H1 (cell line): ENCODE results near the gene MDFIC. TPM values are rescaled to one million over a fixed set of nuclear protein-coding genes. Genes with fewer than 3 reads are reported as not detected.

ENCODE experiments used
- BRCA1 ChIP-seq: IDR thresholded peaks from 2 replicates; pipeline ENCODE4 v1.6.1; 2012; ENCODE audit warnings: low read depth, low read length, improper control_type of control experiment
- CEBPB ChIP-seq: IDR thresholded peaks from 2 replicates; pipeline ENCODE4 v1.6.1; 2012; ENCODE audit warnings: low read depth, low read length
- HDAC2 ChIP-seq, 2 experiments: fragments of 300-600 bp in 1 of 2; sonication (generic) in 1 of 2; IDR thresholded peaks; 2 replicates each; pipeline ENCODE4 v1.6.1; 2011 to 2012; ENCODE audit warnings: low read depth in 2 of 2, low read length in 2 of 2, mild to moderate bottlenecking in 2 of 2, moderate library complexity in 2 of 2, borderline replicate concordance in 1 of 2, inconsistent platforms in 1 of 2
- JUND ChIP-seq: IDR thresholded peaks from 2 replicates; pipeline ENCODE4 v1.6.1; 2011; ENCODE audit warnings: mild to moderate bottlenecking, improper control_type of control experiment, low read length
- KDM1A ChIP-seq: fragments of 200-600, 300-600 bp; sonication (generic); IDR thresholded peaks from 2 replicates; pipeline ENCODE4 v1.7.1; 2016; ENCODE audit warnings: mild to moderate bottlenecking, low read length, borderline replicate concordance
- KDM5A ChIP-seq: fragments of 200-600 bp; IDR thresholded peaks from 2 replicates; pipeline ENCODE4 v1.7.1; 2012; ENCODE audit warnings: mild to moderate bottlenecking, low read length, inconsistent platforms, mixed read lengths
- RBBP5 ChIP-seq: IDR thresholded peaks from 2 replicates; pipeline ENCODE4 v1.7.1; 2012; ENCODE audit warnings: low read depth, mild to moderate bottlenecking, inconsistent platforms, low read length, moderate library complexity, borderline replicate concordance
- RFX5 ChIP-seq: IDR thresholded peaks from 2 replicates; pipeline ENCODE4 v1.6.1; 2011; ENCODE audit warnings: low read depth, low read length, improper control_type of control experiment, borderline replicate concordance
- SIRT6 ChIP-seq: IDR thresholded peaks from one replicate; pipeline ENCODE4 v1.7.1; 2012; ENCODE audit warnings: low read length, inconsistent platforms
- SRF ChIP-seq: IDR thresholded peaks from 2 replicates; pipeline ENCODE4 v1.6.1; 2011; ENCODE audit warnings: mild to moderate bottlenecking, low read depth, low read length, moderate library complexity
- TBP ChIP-seq: IDR thresholded peaks from 2 replicates; pipeline ENCODE4 v1.6.1; 2011; ENCODE audit warnings: low read depth, low read length, improper control_type of control experiment
- TEAD4 ChIP-seq: IDR thresholded peaks from 2 replicates; pipeline ENCODE4 v1.6.1; 2012; ENCODE audit warnings: low read depth, low read length, inconsistent platforms, mixed read lengths
- polyA plus RNA-seq, 7 experiments: library from polyadenylated mRNA; depleted of rRNA in 3 of 7; stranded (reverse) in 5 of 7; unstranded in 2 of 7; fragments of >200 nt in 5 of 7; fragments of 200-250 nt in 2 of 7; gene quantifications; 1 replicate in 5 of 7; 2 replicates in 1 of 7; 4 replicates in 1 of 7; pipeline versions ENCODE4 v1.2.1 to v1.2.3, GENCODE V29; 2011 to 2013; ENCODE audit warnings: missing spikeins in 2 of 7, mixed read lengths in 2 of 7
- total RNA-seq: library from RNA; stranded (reverse); fragmentation: NEBNext Ultra II Directional; extraction: Animal tissue kit (Norgen Biotek cat#: 25700); gene quantifications from 2 replicates; pipeline ENCODE4 v1.2.1, GENCODE V29; 2021

MDFIC gene
- total and polyA plus RNA-seq, 2 of the 8 experiments (the other 6 are each of a cell fraction or from before 2014, with no cell fraction given) = 2.3 to 11.4 TPM

- TF ChIP-seq SIRT6 = no peak
- no peak for TF ChIP-seq KDM1A
- no peak for TF ChIP-seq RBBP5
- TF ChIP-seq HDAC2 (IDR thresholded peaks at IDR 0.05; ENCODE audit: borderline replicate concordance in 1 of 2, low read depth in 2 of 2, low read length in 2 of 2) = no peak
- TF ChIP-seq TBP = no peak
- TF ChIP-seq BRCA1 = no peak
- TF ChIP-seq JUND = no peak
- TF ChIP-seq SRF = no peak
- no peak for TF ChIP-seq KDM5A
- no peak for TF ChIP-seq RFX5
- TF ChIP-seq CEBPB = no peak
- TF ChIP-seq TEAD4 = no peak
Observed at GRCh38 chr7:114885836-114886235, 36.1 kb upstream of the MDFIC start (continued).
